Measurements from ENCODE around the gene CAPN12.

The CAPN12 gene

DNA sequence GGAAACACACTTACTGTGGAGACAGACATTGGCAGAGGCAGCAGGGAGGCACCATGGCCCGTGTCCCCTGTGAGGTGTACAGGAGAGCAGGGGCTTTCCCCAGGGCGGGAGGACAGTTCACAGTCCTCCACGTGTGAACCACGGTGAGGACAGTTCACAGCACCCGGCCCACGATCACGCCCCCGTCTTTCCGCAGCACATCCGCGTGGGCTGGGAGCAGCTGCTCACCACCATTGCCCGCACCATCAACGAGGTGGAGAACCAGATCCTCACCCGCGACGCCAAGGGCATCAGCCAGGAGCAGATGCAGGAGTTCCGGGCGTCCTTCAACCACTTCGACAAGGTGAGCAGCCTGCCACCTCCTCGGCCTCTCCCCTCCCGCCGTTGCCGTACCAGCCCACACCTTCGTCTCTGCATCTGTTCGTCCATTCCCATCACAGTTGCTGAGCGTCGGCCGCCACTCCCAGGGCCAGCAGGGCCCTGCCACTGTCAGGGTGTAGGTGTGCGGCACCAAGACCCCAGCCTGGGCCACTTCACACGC lies 17.4 kb downstream of the CAPN12 start:
- H3K36me3 Mint-ChIP-seq (ENCODE audit: low read depth) = peaks cover 24% of the 10 kb centered on the region
- H3K9me3 Mint-ChIP-seq = no peaks in the 10 kb centered on the region
- H3K4me3 Mint-ChIP-seq = no peak overlapping the region
- no peaks in the 10 kb centered on the region for H3K27me3 Mint-ChIP-seq
- no peak overlapping the region for H3K27ac Mint-ChIP-seq
- peaks cover 13% of the 10 kb centered on the region for H3K4me1 Mint-ChIP-seq (ENCODE audit: low read depth)

GRCh38 chr19:38726284-38726673 lies 18.0 kb downstream of the CAPN12 start:
- no peak overlapping the region for H3K4me3 Mint-ChIP-seq
- H3K27ac Mint-ChIP-seq = no peak overlapping the region
- H3K9me3 Mint-ChIP-seq = no peaks in the 10 kb centered on the region
- no peaks in the 10 kb centered on the region for H3K27me3 Mint-ChIP-seq
- peaks cover 13% of the 10 kb centered on the region for H3K4me1 Mint-ChIP-seq (ENCODE audit: low read depth)
- H3K36me3 Mint-ChIP-seq (ENCODE audit: low read depth) = peaks cover 26% of the 10 kb centered on the region

GRCh38 chr19:38725469-38726283 lies 18.6 kb downstream of the CAPN12 start:
- H3K4me1 Mint-ChIP-seq (ENCODE audit: low read depth) = peaks cover 13% of the 10 kb centered on the region
- H3K27me3 Mint-ChIP-seq = no peaks in the 10 kb centered on the region
- H3K9me3 Mint-ChIP-seq = no peaks in the 10 kb centered on the region
- H3K27ac Mint-ChIP-seq = no peak overlapping the region
- peaks cover 28% of the 10 kb centered on the region for H3K36me3 Mint-ChIP-seq (ENCODE audit: low read depth)
- no peak overlapping the region for H3K4me3 Mint-ChIP-seq

GRCh38 chr19:38723990-38724854 lies 20.1 kb downstream of the CAPN12 start:
- H3K36me3 Mint-ChIP-seq (ENCODE audit: low read depth) = peaks cover 22% of the 10 kb centered on the region
- peaks cover 9% of the 10 kb centered on the region for H3K4me1 Mint-ChIP-seq (ENCODE audit: low read depth)
- no peak overlapping the region for H3K27ac Mint-ChIP-seq
- no peaks in the 10 kb centered on the region for H3K27me3 Mint-ChIP-seq
- no peaks in the 10 kb centered on the region for H3K9me3 Mint-ChIP-seq
- H3K4me3 Mint-ChIP-seq = no peak overlapping the region

GRCh38 chr19:38723606-38723965 lies 20.7 kb downstream of the CAPN12 start:
- Mint-ChIP-seq H3K36me3 (ENCODE audit: low read depth) (peaks cover 25% of the 10 kb centered on the region), H3K27ac (no peak overlapping the region), H3K27me3 (no peaks in the 10 kb centered on the region), H3K4me1 (ENCODE audit: low read depth) (peaks cover 9% of the 10 kb centered on the region), H3K9me3 (no peaks in the 10 kb centered on the region), H3K4me3 (no peak overlapping the region)

DNA sequence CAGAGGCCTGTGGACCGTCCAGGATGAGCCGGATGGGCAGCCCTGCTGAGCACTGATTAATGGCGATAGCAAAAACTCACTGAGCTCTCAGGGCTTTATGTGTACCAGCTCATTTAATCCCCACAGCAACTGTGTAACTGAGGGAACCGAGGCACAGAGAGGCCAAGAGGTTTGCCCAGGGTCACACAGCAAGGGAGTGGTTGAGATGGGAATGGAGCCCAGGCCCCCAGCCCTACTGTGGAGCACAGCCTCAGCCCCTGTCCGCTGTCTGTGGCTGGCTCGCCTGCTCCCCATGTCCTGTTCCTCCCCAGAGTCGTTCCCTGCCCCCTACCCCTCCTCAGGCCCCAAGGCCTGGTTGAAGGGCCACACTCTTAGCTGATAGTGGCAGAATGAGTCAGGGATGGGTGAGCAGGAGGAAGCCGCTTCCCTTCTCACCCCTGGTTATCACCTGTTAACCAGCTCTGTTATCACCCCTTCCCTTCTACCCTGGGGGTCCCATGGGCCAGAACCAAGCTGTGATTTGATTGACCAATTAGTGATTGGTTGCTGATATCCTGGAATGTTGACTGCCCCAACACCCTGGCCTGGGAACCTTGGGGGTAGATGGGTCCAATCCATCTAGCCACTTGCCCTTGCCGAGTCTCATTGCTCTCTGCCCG lies 21.2 kb downstream of the CAPN12 start:
- peaks cover 25% of the 10 kb centered on the region for H3K36me3 Mint-ChIP-seq (ENCODE audit: low read depth)
- H3K4me3 Mint-ChIP-seq = no peak overlapping the region
- H3K27me3 Mint-ChIP-seq = no peaks in the 10 kb centered on the region
- H3K4me1 Mint-ChIP-seq (ENCODE audit: low read depth) = peaks cover 9% of the 10 kb centered on the region
- no peaks in the 10 kb centered on the region for H3K9me3 Mint-ChIP-seq
- no peak overlapping the region for H3K27ac Mint-ChIP-seq

DNA sequence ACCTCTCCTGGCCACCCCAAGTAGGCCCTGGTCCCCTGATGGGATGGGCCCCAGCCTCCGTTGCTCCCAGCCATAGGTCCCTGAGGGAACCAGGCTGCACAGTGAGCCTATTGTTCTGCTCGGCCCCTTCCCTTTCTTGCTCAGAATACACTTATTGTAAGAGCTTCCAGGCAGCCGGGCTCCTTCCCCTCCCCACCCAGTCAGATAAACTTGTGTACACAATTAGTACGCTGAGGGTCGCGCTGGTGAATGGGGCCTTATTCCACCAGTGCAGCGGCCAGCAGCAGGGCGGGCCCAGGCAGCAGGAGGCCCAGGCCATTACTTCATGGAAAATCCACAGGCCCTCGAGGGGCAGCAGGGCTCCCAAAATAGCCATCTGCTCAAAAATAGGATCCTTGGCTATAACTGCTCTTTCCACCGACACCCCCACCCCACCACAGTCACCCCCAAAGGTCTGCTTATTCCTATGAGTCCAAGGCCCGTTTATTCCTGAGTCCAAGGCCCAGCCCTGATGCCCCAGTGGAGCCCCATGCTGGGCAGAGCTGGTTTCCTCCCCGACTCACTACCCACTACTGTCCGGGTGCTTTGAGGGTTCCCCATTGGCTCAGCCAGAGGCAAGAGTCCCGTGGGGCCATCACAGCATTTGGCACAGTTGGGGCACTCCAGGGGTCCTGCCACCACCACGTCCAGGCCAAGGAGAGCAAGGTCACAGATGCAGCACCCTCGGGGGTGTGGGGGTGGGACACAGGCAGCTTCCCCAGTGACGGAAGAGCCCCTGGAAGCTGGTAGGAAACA lies 22.1 kb downstream of the CAPN12 start:
- Mint-ChIP-seq H3K27me3 (no peaks in the 10 kb centered on the region), H3K36me3 (ENCODE audit: low read depth) (peaks cover 30% of the 10 kb centered on the region), H3K27ac (no peak overlapping the region), H3K9me3 (no peaks in the 10 kb centered on the region), H3K4me3 (no peak overlapping the region), H3K4me1 (ENCODE audit: low read depth) (peaks cover 9% of the 10 kb centered on the region)

GRCh38 chr19:38721496-38721895 lies 22.8 kb downstream of the CAPN12 start:
- Mint-ChIP-seq H3K4me3 (no peak overlapping the region), H3K27me3 (no peaks in the 10 kb centered on the region), H3K36me3 (ENCODE audit: low read depth) (peaks cover 28% of the 10 kb centered on the region), H3K27ac (no peak overlapping the region), H3K4me1 (ENCODE audit: low read depth) (peaks cover 4% of the 10 kb centered on the region), H3K9me3 (no peaks in the 10 kb centered on the region)

- no peaks in the 10 kb centered on the region for H3K9me3 Mint-ChIP-seq
- no peaks in the 10 kb centered on the region for H3K27me3 Mint-ChIP-seq
- H3K27ac Mint-ChIP-seq = no peak overlapping the region
- H3K4me3 Mint-ChIP-seq = no peak overlapping the region
- no peaks in the 10 kb centered on the region for H3K4me1 Mint-ChIP-seq (ENCODE audit: low read depth)
- peaks cover 33% of the 10 kb centered on the region for H3K36me3 Mint-ChIP-seq (ENCODE audit: low read depth)
Measured at GRCh38 chr19:38720559-38721236, 23.6 kb downstream of the CAPN12 start.

GRCh38 chr19:38719761-38720558 lies 24.3 kb downstream of the CAPN12 start:
- Mint-ChIP-seq H3K27me3 (no peaks in the 10 kb centered on the region), H3K36me3 (ENCODE audit: low read depth) (peaks cover 34% of the 10 kb centered on the region), H3K4me1 (ENCODE audit: low read depth) (no peaks in the 10 kb centered on the region), H3K9me3 (no peaks in the 10 kb centered on the region), H3K27ac (no peak overlapping the region), H3K4me3 (no peak overlapping the region)

DNA sequence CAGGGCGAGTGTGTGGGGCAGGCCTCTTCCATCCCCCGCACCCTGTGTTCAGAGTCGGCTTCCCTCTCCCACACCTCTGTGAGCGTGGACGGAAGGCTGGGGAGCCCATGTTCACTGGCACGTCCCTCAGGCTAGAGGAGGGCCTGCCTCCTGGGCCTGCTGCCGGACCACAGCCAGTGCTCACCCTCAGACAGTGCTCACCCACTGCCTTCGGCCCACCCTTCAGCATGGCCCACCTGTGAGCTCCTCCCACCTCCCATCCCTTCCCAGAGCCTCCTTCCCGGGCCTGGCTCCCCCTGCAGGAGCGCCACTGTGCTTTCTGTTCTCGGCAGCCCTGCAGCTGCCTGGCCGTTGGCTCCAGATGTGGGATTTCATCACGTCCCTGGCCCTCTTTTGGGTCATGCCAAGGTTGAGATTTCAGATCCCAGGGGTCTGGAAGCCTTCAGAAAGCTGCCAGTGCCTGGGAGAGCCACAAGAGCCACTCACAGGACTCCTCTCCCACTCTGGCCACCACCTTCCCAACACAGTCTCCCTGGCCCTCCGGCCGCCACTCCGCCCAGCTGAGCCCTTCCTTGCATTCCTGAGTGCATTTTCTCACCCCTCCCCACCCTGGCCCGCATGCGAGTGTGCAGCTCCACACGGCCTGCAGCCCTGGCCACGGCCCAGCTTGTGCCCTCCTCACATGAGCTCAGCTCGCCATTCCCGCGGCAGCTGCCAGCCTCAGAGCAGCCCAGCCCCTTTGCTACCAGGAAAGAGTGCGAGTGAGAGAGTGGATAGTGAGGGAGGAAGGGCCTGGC lies 25.3 kb downstream of the CAPN12 start:
- no peaks in the 10 kb centered on the region for H3K27me3 Mint-ChIP-seq
- H3K36me3 Mint-ChIP-seq (ENCODE audit: low read depth) = peaks cover 32% of the 10 kb centered on the region
- no peaks in the 10 kb centered on the region for H3K9me3 Mint-ChIP-seq
- no peaks in the 10 kb centered on the region for H3K4me1 Mint-ChIP-seq (ENCODE audit: low read depth)
- no peak overlapping the region for H3K27ac Mint-ChIP-seq
- no peak overlapping the region for H3K4me3 Mint-ChIP-seq

DNA sequence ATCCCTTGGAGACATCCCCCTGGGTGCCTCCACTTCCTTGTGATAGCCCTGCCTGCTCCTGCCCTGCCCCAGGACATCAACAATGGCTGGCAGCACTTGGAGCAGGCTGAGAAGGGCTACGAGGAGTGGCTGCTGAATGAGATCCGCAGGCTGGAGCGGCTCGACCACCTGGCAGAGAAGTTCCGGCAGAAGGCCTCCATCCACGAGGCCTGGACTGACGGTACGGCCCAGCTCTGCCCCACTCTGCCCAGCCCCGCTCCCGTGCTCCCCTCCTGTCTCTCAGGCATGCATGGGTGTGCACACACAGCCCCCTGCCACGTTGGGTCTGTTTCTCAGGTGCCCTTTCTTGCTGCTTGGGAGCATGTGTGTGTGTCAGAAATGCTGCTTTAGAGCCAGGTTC lies 26.4 kb downstream of the CAPN12 start:
- no peaks in the 10 kb centered on the region for H3K4me1 Mint-ChIP-seq (ENCODE audit: low read depth)
- peaks cover 37% of the 10 kb centered on the region for H3K36me3 Mint-ChIP-seq (ENCODE audit: low read depth)
- H3K27me3 Mint-ChIP-seq = no peaks in the 10 kb centered on the region
- no peak overlapping the region for H3K27ac Mint-ChIP-seq
- H3K4me3 Mint-ChIP-seq = no peak overlapping the region
- H3K9me3 Mint-ChIP-seq = no peaks in the 10 kb centered on the region

- no peaks in the 10 kb centered on the region for H3K4me1 Mint-ChIP-seq (ENCODE audit: low read depth)
- no peak overlapping the region for H3K4me3 Mint-ChIP-seq
- H3K9me3 Mint-ChIP-seq = no peaks in the 10 kb centered on the region
- H3K36me3 Mint-ChIP-seq (ENCODE audit: low read depth) = peaks cover 37% of the 10 kb centered on the region
- no peak overlapping the region for H3K27ac Mint-ChIP-seq
- H3K27me3 Mint-ChIP-seq = no peaks in the 10 kb centered on the region
Measured at GRCh38 chr19:38717051-38717450, 27.2 kb downstream of the CAPN12 start.
